ENCODE data around the gene MAP4.

DNA sequence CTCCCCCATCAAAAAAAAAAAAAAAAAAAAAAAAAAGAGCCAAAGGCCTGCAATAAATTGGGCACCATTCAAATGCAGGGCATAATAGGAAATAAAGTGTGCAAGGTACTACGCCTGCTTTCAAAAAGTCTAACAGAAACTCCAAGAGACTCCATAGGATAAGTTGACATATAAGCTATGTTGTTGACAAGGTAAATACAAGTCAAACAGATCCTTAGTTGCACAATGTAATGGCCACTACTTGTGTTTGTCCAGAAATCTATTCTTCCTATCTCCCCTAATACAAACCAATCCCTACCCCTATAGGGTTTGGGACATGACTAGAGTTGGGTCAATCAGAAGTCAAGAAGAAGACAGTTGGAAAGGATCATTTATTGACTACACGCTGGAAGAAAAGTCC is 16.0 kb downstream of the MAP4 start:
- no peak for TF ChIP-seq SUZ12 (IDR thresholded peaks at IDR 0.05; ENCODE audit: extremely low read depth, insufficient read depth, insufficient read length)
- TF ChIP-seq ZNF274 (IDR thresholded peaks at IDR 0.05; ENCODE audit: low read depth, low read length), result no peak

All from NT2/D1 (cell line).